ENCODE measurements around the gene ITGB3BP.

ITGB3BP gene

GRCh38 chr1:63466759-63467158, 56.3 kb downstream of the ITGB3BP start:
- no peak overlapping the region for H2AFZ ChIP-seq (ENCODE audit: low read depth, low read length, severe bottlenecking)
- H3K9ac ChIP-seq (ENCODE audit: low read length): no peak overlapping the region
- H3K4me2 ChIP-seq (ENCODE audit: low read depth, low read length, poor library complexity, severe bottlenecking): no peak overlapping the region
- H3K9me2 ChIP-seq (replicated peaks; ENCODE audit: insufficient read depth, low read length): no peaks in the 10 kb centered on the region
- H3F3A ChIP-seq (ENCODE audit: insufficient read depth): no peaks in the 10 kb centered on the region
- peaks cover 16% of the 10 kb centered on the region for H3K36me3 ChIP-seq (ENCODE audit: low read length)
- no peaks in the 10 kb centered on the region for H4K20me1 ChIP-seq (ENCODE audit: low read depth, low read length)
- no peaks in the 10 kb centered on the region for H3K27me3 ChIP-seq (ENCODE audit: low read length)
- H3K4me3 ChIP-seq (ENCODE audit: insufficient read depth, low read length, poor library complexity, severe bottlenecking): no peak overlapping the region
- H3K9me3 ChIP-seq (ENCODE audit: insufficient read depth, low read length): peaks cover 3% of the 10 kb centered on the region; the same call in 1 of the 2 replicates
- no peaks in the 10 kb centered on the region for H3K79me2 ChIP-seq (ENCODE audit: insufficient read depth, low read length)
- TF ChIP-seq EZH2phosphoT487 (conservative IDR thresholded peaks at IDR 0.05; ENCODE audit: low read length): no peak
- TF ChIP-seq CTCF (IDR thresholded peaks at IDR 0.05; ENCODE audit: insufficient read depth, low read length, poor library complexity, severe bottlenecking): no peak
- no peak overlapping the region for H3K27ac ChIP-seq (ENCODE audit: low read depth, low read length)

GRCh38 chr1:63466181-63466580, 56.8 kb downstream of the ITGB3BP start:
- no peaks in the 10 kb centered on the region for H3F3A ChIP-seq (ENCODE audit: insufficient read depth)
- no peak overlapping the region for H2AFZ ChIP-seq (ENCODE audit: low read depth, low read length, severe bottlenecking)
- peaks cover 6% of the 10 kb centered on the region; the same call in 1 of the 2 replicates for H3K9me3 ChIP-seq (ENCODE audit: insufficient read depth, low read length)
- H3K79me2 ChIP-seq (ENCODE audit: insufficient read depth, low read length): no peaks in the 10 kb centered on the region
- no peak overlapping the region for H3K9ac ChIP-seq (ENCODE audit: low read length)
- TF ChIP-seq CTCF (IDR thresholded peaks at IDR 0.05; ENCODE audit: insufficient read depth, low read length, poor library complexity, severe bottlenecking) (no peak), EZH2phosphoT487 (conservative IDR thresholded peaks at IDR 0.05; ENCODE audit: low read length) (no peak)
- H3K4me2 ChIP-seq (ENCODE audit: low read depth, low read length, poor library complexity, severe bottlenecking): no peak overlapping the region
- H3K27me3 ChIP-seq (ENCODE audit: low read length): no peaks in the 10 kb centered on the region
- H3K36me3 ChIP-seq (ENCODE audit: low read length): peaks cover 22% of the 10 kb centered on the region
- H3K4me3 ChIP-seq (ENCODE audit: insufficient read depth, low read length, poor library complexity, severe bottlenecking): no peak overlapping the region
- H4K20me1 ChIP-seq (ENCODE audit: low read depth, low read length): no peaks in the 10 kb centered on the region
- no peak overlapping the region for H3K27ac ChIP-seq (ENCODE audit: low read depth, low read length)
- no peaks in the 10 kb centered on the region for H3K9me2 ChIP-seq (replicated peaks; ENCODE audit: insufficient read depth, low read length)

- H3K79me2 ChIP-seq (ENCODE audit: insufficient read depth, low read length): no peaks in the 10 kb centered on the region
- H3K9ac ChIP-seq (ENCODE audit: low read length): no peak overlapping the region
- no peaks in the 10 kb centered on the region for H4K20me1 ChIP-seq (ENCODE audit: low read depth, low read length)
- no peak overlapping the region for H3K4me2 ChIP-seq (ENCODE audit: low read depth, low read length, poor library complexity, severe bottlenecking)
- H3F3A ChIP-seq (ENCODE audit: insufficient read depth): no peaks in the 10 kb centered on the region
- no peaks in the 10 kb centered on the region for H3K9me2 ChIP-seq (replicated peaks; ENCODE audit: insufficient read depth, low read length)
- H3K9me3 ChIP-seq (ENCODE audit: insufficient read depth, low read length): peaks cover 6% of the 10 kb centered on the region; the same call in 1 of the 2 replicates
- H3K27me3 ChIP-seq (ENCODE audit: low read length): no peaks in the 10 kb centered on the region
- H3K27ac ChIP-seq (ENCODE audit: low read depth, low read length): no peak overlapping the region
- peaks cover 22% of the 10 kb centered on the region for H3K36me3 ChIP-seq (ENCODE audit: low read length)
- no peak overlapping the region for H2AFZ ChIP-seq (ENCODE audit: low read depth, low read length, severe bottlenecking)
- TF ChIP-seq CTCF (IDR thresholded peaks at IDR 0.05; ENCODE audit: insufficient read depth, low read length, poor library complexity, severe bottlenecking) (no peak), EZH2phosphoT487 (conservative IDR thresholded peaks at IDR 0.05; ENCODE audit: low read length) (no peak)
- no peak overlapping the region for H3K4me3 ChIP-seq (ENCODE audit: insufficient read depth, low read length, poor library complexity, severe bottlenecking)
Measured at GRCh38 chr1:63463248-63463647, 59.8 kb downstream of the ITGB3BP start.
